ENCODE measurements around the gene RAB5IF. TPM values are rescaled to one million over a fixed set of nuclear protein-coding genes. Genes with fewer than 3 reads are reported as not detected.
A peak's percentile ranks its signal among the peaks of the same experiment; 100 is the strongest.

RAB5IF gene
- total and polyA plus RNA-seq, 2 of the 13 experiments (the other 11 are each of a cell fraction or from before 2014, with no cell fraction given): 261 to 305 TPM

DNA sequence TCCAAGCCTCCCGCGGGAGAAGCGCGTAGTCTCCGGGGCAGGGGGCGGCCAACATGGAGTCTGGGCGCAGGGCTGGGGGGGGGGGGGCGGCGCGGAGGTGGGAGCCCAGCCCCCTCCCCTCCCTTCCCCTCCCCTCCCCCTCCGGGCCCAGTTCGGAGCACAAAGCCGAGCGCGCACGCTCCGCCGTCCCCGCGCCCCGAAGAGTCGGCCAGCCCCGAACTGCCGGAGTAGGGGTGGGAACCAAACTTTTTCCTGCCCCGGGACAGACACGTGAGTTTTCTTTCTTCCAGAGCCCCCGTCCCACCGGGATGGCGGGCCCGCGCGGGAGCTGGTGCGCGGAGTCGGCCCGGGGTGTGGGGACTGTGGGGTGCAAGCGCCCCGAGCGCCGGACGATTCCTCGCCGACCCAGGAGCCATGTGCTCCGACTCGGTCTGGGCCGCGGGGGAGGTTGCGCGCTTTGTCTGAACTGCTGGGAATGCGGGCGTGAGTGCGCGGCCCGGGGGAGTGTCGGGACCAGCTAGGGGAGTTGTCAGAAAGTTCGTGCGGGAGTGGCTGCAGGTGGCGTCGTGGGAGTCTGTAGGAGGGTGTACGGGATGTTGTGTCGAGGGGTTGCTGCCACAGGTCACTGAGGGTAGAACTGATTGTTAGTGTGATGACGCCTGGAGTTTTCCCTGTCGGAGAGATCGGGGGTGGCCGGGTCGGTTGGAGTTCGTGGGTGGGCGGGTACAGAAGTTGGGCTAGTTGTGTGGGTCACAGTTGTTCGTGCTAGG, 31.0 kb upstream of the RAB5IF start (continued):
- TF ChIP-seq, protein P1, sequence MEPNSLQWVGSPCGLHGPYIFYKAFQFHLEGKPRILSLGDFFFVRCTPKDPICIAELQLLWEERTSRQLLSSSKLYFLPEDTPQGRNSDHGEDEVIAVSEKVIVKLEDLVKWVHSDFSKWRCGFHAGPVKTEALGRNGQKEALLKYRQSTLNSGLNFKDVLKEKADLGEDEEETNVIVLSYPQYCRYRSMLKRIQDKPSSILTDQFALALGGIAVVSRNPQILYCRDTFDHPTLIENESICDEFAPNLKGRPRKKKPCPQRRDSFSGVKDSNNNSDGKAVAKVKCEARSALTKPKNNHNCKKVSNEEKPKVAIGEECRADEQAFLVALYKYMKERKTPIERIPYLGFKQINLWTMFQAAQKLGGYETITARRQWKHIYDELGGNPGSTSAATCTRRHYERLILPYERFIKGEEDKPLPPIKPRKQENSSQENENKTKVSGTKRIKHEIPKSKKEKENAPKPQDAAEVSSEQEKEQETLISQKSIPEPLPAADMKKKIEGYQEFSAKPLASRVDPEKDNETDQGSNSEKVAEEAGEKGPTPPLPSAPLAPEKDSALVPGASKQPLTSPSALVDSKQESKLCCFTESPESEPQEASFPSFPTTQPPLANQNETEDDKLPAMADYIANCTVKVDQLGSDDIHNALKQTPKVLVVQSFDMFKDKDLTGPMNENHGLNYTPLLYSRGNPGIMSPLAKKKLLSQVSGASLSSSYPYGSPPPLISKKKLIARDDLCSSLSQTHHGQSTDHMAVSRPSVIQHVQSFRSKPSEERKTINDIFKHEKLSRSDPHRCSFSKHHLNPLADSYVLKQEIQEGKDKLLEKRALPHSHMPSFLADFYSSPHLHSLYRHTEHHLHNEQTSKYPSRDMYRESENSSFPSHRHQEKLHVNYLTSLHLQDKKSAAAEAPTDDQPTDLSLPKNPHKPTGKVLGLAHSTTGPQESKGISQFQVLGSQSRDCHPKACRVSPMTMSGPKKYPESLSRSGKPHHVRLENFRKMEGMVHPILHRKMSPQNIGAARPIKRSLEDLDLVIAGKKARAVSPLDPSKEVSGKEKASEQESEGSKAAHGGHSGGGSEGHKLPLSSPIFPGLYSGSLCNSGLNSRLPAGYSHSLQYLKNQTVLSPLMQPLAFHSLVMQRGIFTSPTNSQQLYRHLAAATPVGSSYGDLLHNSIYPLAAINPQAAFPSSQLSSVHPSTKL (CRISPR knock-in tag; IDR thresholded peaks at IDR 0.05): peak; percentile 41; the same call in 1 of the 2 replicates
- TF ChIP-seq ZFP62 (CRISPR knock-in tag; IDR thresholded peaks at IDR 0.05) (no peak), AGO1 (IDR thresholded peaks at IDR 0.05; ENCODE audit: low read depth, low read length, poor library complexity, severe bottlenecking) (peak; percentile 84), XBP1 (CRISPR knock-in tag; IDR thresholded peaks at IDR 0.05) (no peak), ZC3H4 (CRISPR knock-in tag; IDR thresholded peaks at IDR 0.05; ENCODE audit: borderline replicate concordance) (no peak), U2AF1 (optimal IDR thresholded peaks at IDR 0.05; ENCODE audit: low read depth, low read length) (peak; percentile 12), EED (CRISPR knock-in tag; IDR thresholded peaks at IDR 0.05) (peak; percentile 87; the same call in 1 of the 2 replicates), DMAP1 (CRISPR knock-in tag; IDR thresholded peaks at IDR 0.05) (peak; percentile 97), SIN3A (IDR thresholded peaks at IDR 0.05; ENCODE audit: borderline replicate concordance, low read depth, low read length) (peak; percentile 82; the same call in 1 of the 2 replicates), ZNF839 (CRISPR knock-in tag; IDR thresholded peaks at IDR 0.05; ENCODE audit: borderline replicate concordance) (peak; percentile 86; the same call in 1 of the 2 replicates), SYNCRIP (IDR thresholded peaks at IDR 0.05; ENCODE audit: insufficient read depth, low read depth, low read length) (no peak), ZNF546 (CRISPR knock-in tag; conservative IDR thresholded peaks at IDR 0.05) (no peak)
- TF ChIP-seq, protein P2, sequence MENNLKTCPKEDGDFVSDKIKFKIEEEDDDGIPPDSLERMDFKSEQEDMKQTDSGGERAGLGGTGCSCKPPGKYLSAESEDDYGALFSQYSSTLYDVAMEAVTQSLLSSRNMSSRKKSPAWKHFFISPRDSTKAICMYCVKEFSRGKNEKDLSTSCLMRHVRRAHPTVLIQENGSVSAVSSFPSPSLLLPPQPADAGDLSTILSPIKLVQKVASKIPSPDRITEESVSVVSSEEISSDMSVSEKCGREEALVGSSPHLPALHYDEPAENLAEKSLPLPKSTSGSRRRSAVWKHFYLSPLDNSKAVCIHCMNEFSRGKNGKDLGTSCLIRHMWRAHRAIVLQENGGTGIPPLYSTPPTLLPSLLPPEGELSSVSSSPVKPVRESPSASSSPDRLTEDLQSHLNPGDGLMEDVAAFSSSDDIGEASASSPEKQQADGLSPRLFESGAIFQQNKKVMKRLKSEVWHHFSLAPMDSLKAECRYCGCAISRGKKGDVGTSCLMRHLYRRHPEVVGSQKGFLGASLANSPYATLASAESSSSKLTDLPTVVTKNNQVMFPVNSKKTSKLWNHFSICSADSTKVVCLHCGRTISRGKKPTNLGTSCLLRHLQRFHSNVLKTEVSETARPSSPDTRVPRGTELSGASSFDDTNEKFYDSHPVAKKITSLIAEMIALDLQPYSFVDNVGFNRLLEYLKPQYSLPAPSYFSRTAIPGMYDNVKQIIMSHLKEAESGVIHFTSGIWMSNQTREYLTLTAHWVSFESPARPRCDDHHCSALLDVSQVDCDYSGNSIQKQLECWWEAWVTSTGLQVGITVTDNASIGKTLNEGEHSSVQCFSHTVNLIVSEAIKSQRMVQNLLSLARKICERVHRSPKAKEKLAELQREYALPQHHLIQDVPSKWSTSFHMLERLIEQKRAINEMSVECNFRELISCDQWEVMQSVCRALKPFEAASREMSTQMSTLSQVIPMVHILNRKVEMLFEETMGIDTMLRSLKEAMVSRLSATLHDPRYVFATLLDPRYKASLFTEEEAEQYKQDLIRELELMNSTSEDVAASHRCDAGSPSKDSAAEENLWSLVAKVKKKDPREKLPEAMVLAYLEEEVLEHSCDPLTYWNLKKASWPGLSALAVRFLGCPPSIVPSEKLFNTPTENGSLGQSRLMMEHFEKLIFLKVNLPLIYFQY (CRISPR knock-in tag; IDR thresholded peaks at IDR 0.05; ENCODE audit: borderline replicate concordance): peak; percentile 72
- TF ChIP-seq, protein P3, sequence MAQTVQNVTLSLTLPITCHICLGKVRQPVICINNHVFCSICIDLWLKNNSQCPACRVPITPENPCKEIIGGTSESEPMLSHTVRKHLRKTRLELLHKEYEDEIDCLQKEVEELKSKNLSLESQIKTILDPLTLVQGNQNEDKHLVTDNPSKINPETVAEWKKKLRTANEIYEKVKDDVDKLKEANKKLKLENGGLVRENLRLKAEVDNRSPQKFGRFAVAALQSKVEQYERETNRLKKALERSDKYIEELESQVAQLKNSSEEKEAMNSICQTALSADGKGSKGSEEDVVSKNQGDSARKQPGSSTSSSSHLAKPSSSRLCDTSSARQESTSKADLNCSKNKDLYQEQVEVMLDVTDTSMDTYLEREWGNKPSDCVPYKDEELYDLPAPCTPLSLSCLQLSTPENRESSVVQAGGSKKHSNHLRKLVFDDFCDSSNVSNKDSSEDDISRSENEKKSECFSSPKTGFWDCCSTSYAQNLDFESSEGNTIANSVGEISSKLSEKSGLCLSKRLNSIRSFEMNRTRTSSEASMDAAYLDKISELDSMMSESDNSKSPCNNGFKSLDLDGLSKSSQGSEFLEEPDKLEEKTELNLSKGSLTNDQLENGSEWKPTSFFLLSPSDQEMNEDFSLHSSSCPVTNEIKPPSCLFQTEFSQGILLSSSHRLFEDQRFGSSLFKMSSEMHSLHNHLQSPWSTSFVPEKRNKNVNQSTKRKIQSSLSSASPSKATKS (CRISPR knock-in tag; IDR thresholded peaks at IDR 0.05): no peak
- TF ChIP-seq, protein P4, sequence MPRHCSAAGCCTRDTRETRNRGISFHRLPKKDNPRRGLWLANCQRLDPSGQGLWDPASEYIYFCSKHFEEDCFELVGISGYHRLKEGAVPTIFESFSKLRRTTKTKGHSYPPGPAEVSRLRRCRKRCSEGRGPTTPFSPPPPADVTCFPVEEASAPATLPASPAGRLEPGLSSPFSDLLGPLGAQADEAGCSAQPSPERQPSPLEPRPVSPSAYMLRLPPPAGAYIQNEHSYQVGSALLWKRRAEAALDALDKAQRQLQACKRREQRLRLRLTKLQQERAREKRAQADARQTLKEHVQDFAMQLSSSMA (CRISPR knock-in tag; IDR thresholded peaks at IDR 0.05): peak; percentile 63
- TF ChIP-seq, protein P5, sequence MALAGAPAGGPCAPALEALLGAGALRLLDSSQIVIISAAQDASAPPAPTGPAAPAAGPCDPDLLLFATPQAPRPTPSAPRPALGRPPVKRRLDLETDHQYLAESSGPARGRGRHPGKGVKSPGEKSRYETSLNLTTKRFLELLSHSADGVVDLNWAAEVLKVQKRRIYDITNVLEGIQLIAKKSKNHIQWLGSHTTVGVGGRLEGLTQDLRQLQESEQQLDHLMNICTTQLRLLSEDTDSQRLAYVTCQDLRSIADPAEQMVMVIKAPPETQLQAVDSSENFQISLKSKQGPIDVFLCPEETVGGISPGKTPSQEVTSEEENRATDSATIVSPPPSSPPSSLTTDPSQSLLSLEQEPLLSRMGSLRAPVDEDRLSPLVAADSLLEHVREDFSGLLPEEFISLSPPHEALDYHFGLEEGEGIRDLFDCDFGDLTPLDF (CRISPR knock-in tag; IDR thresholded peaks at IDR 0.05): no peak; the same call in 1 of the 2 replicates

Data from HepG2 (cell line).